Islet of Langerhans (tissue), 1 donor: ENCODE measurements around the gene SNX1.
A peak's percentile ranks its signal among the peaks of the same experiment; 100 is the strongest.
"Not testable (repeated sequence)": the region's sequence is repeated elsewhere in the genome, so short reads cannot be mapped to it uniquely, and the experiment has no call there.

Experiments used
- FAIRE-seq: peaks from one replicate; lab custom pipeline; 2011; peaks lifted over from hg19 to GRCh38; lab: Jason Lieb, UNC

Gene SNX1

GRCh38 chr15:64082757-64083156, 13.0 kb upstream of the SNX1 start:
- no peak for FAIRE-seq

- FAIRE-seq: no peak
These were observed 6.1 kb upstream of the SNX1 start for GRCh38 chr15:64089543-64090280.

DNA sequence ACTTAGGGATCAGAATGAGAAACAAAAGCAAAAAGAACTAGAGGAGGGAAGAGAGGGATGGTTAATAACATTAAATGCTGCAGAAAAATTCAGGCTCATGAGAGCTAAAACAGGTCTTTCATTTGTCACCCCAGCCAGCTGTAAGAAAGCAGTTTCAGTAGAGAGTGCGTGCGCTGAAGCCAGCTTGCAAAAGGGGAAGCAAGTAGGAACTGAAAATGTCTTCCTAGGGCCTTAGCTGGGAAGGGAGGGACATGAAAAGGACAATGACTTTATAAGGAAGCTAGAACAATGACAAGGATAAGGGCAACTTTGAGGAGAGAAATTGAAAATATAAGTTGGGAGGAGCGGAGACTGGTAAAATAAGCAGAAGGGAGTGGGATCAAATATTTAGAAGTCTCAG, 5.3 kb upstream of the SNX1 start:
- no peak for FAIRE-seq

DNA sequence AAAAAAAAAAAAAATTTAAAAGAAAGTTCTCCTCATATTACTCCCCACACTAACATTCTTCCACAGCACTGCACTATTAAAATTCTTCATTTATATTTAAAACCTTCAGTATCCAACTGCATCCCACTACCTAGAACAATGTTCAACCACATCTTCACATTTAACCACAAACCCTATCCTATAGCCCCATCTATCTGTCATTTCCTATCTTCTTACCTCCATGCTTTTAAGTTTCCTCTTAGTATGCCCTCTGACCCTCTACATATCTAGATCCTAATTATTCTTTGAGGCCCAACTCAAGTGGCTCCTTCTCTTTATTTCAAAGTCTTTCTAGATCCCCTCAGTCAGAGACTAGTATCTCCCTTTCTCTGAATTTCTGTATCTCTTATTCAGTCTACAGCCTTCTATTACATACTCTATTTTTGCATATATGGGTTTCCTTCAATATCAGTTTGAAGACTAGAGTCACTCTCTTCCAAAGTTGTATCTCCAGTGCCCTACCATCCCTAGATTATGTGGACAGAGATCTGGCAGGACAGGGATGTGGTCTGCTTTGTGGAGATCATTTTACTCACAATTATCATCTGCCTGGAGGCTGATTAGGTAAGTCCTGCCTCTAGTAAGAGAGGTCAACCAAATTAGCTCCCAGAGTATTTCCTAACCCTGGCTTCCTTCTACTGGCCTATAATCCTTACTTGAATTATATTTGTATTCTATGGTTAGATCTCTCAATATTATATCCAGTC, 3.5 kb upstream of the SNX1 start:
- FAIRE-seq: no peak

DNA sequence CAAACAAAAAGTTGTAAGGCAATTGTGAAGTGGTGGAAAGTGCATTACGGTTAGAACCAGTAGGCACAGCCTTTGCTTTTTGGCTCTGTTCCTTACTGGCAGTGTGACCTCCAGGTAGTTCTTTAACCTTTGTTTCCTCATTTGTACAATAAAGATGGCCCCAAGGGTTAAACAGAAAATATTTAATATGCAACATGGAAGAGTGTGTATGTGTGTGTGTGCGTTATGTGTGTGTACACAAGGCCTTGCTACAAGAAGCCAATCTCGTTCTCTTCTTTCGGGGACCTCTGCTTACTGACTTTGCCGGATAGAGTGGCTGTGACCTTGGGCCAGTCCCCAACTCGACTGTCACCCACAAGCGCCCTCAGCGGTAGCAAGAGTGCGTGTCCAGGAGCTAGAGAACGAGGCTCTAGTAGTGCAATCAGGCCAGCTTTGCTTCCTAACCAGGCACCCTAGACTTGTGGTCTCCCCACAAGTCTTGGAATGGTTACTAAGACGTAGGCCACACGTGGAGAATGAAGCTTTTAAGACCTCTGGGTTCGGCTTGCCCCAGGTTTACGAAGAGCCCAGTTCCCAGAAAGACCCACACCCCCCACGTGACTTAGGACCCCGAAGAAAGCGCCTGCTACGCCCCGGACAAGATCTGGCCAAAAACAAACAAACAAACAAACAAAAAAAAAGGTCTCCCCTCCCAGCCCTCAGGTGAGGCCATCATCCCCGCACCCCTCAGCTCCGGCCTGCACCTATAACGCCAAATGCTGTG, 2.7 kb upstream of the SNX1 start:
- no peak for FAIRE-seq

DNA sequence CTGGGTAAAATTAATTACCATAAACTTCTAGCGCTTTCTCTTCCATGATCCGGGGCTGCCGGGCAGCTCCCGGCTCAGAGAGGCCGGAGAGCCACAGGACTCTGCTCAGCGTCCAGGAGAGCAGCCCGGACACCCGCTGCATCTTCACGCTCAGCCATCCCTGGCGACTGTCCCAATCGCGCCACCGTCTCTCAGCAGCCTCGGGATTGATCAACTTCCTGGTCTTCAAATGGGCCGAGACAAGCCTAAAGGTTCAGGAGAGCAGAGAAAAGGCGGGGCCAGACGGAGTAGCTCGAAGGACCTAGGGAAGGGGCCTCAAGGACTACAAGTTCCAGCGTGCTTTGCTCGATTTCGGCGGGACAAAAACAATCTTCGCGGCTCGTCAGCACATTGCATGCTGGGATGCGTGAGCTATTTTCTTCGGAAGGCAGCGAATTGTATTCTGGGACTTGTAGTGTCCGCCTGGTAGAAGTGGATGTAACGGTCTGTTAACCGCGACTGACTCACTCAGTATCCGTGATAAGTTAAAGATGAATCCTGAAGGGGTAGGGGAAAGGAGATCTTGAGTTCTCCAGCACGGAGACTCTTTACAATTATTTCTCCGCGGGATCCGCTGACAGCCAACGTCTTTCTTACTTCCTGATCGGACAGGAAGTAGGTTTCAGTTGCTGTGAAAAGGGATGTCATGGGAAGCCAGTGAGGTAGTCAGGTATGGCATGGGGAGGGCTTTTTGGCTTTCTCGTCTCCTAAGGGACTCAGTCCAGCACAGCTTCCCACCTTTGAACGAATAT, 2.0 kb upstream of the SNX1 start, which contains the start of gene CIAO2A:
Gene CIAO2A, minus strand, starts transcription at position 212 of the 791 bp plus-strand sequence. Its CDS starts 70 bp downstream, at position 142.
- FAIRE-seq: peak; percentile 61

- no peak for FAIRE-seq
These were observed 369 bp upstream of the SNX1 start for GRCh38 chr15:64095431-64095794.

DNA sequence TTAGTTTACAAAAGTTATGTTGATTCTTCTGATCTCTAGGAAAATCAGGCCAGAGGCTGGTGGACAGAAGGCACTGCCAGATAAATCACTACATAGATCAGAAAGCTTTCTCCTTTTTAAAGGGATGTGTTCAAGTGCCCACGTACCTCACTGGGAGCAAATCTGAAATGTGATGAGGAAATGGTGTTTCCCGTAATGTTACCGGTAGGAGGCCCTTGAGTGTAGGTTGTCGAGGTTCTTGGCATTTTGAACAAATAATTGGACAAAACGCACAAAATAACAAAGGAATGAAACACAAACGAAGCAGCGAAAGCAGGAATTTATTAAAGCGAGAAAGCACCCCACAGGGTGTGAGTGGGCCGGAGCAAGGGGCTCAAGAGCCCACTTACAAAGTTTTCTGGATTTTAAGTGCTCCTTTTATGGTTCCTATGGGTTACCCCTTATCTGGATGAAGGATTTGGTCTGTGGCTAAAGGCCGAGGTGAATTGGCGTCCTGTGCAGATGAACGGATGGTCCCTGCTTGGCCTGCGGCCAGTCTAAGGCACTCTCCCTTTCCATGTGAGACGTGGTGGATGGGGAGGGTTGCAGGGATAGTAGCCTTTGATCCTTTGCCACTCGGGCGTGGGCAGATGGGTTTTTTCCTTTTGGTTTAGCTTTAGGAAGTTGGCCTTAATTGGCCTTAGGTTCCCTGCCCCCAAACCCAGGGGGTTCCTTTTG, 1.0 kb downstream of the SNX1 start:
- no peak for FAIRE-seq

GRCh38 chr15:64099379-64099778, 3.6 kb downstream of the SNX1 start:
- no peak for FAIRE-seq

GRCh38 chr15:64100958-64101357, 5.2 kb downstream of the SNX1 start:
- no peak for FAIRE-seq

- no peak for FAIRE-seq
These were observed 6.7 kb downstream of the SNX1 start for GRCh38 chr15:64102497-64102896.

DNA sequence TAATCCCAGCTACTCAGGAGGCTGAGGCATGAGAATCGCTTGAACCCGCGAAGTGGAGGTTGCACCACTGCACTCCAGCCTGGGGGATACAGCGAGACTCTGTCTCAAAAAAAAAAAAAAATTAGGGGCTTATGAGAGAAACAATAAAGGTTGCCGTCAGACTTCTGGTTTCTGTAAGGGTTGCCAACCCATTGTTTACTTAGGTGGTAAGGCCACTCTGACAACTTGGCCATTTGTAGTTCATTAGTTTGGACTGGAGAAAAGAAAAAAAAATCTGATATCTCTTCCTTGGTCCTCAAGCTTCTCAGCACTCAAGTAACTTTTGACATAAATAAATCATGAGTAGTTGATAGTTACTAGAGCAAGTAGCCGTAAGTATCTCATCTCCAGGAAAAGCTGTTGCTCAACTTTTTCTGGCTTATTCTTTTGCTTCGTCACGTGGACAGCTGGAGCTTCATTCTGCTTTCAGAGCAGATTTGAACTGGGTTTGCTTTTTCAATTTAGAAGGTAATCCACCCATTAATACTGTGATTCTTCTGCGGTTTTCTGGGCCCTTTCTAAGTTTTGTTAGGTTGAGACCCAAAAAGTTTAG, 9.4 kb downstream of the SNX1 start:
- FAIRE-seq: no peak

- no peak for FAIRE-seq
These were observed 11.6 kb downstream of the SNX1 start for GRCh38 chr15:64107337-64107736.

- FAIRE-seq: not testable (repeated sequence)
These were observed 14.4 kb downstream of the SNX1 start for GRCh38 chr15:64110108-64110701.

GRCh38 chr15:64110950-64111678, 15.3 kb downstream of the SNX1 start:
- no peak for FAIRE-seq

- no peak for FAIRE-seq
These were observed 15.9 kb downstream of the SNX1 start for GRCh38 chr15:64111679-64112050.

DNA sequence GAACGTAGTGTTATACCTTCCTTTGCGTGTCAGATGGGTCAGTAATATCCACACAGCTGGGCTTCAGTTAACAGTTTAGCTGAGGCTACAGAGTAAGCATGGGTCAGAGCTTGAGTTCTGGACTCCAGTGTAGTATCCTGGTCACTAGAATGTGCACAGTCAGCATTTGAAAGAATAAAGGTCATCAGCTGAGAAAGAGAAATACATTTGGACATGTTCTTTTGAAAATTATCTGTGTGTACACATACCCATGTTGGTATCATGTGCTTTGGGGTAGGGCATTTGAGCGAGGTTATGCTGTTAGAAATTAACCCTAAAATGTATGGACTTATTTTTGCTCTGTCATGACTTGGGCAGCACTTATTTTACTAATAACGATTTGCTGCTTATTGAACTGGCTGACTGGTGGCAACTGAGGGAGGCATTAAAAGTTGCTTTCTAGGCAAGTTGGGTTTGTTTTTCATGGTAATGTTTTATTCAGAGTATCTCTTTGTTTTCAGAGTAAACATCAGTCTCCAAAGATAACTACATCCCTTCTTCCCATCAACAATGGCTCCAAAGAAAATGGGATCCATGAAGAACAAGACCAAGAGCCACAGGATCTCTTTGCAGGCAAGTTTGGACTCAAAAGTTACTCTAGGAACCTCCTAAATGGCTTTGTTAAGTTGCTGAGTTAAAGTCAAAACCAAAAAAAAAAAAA, 16.4 kb downstream of the SNX1 start:
- no peak for FAIRE-seq

- no peak for FAIRE-seq
These were observed 17.1 kb downstream of the SNX1 start for GRCh38 chr15:64112904-64113303.

DNA sequence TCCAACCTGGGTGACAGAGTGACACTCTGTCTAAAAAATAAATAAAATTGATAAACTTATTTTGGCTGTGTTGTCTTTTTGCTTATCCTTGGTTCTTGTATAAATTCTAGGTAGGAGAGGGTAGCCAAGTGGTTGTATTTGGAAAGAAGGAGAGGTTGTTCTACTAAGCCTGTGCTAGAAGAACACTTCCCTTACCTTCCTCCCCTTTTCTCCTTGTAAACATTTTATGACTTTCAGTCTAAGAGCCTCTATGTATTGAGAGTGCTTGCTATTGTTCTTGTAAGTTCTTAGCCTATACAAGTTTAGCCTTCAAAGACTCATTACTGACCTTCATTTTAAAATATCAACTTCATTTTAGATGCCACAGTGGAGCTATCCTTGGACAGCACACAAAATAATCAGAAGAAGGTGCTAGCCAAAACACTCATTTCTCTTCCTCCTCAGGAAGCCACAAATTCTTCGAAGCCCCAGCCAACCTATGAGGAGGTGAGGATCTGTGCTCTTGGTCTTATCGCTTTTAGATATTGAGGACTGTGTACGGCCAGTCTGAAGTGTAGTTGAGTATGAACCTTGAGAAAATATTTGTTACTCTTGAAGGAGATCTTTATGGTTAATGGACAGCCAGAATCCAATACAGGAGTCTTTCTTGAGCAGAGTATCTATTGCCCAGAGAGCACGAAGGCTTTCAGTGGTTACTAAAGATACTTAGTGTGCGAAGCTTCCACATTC, 22.1 kb downstream of the SNX1 start:
- FAIRE-seq: no peak
